RWPE2 (cell line): ENCODE results near the gene RNGTT.

Experiments
- ATAC-seq: fragments of 200-7000 bp; cut with Tn5 transposase; 3 replicates; pipeline ENCODE4 v1.9.1; 2021; ENCODE audit warnings: low read depth
- DNase-seq: peaks from one replicate; pipeline ENCODE4 v3.0.0-alpha.2; 2020; ENCODE audit warnings: low spot score
- H3K27ac ChIP-seq: fragments of 450-650 bp; 2 replicates; pipeline ENCODE4 v1.5.1; 2017; ENCODE audit warnings: mild to moderate bottlenecking; ENCODE audit not compliant: poor library complexity, severe bottlenecking
- H3K27me3 ChIP-seq: fragments of 250-450 bp; sonication (Bioruptor Pico); 2 replicates; pipeline ENCODE4 v1.5.1; 2021; ENCODE audit warnings: mild to moderate bottlenecking, moderate library complexity; ENCODE audit not compliant: insufficient read depth, poor library complexity, severe bottlenecking
- H3K36me3 ChIP-seq: fragments of 250-450 bp; sonication (Bioruptor Pico); 2 replicates; pipeline ENCODE4 v1.5.1; 2020; ENCODE audit warnings: low read depth, mild to moderate bottlenecking, moderate library complexity
- H3K4me1 ChIP-seq: fragments of 250-450 bp; sonication (Bioruptor Pico); 2 replicates; pipeline ENCODE4 v1.5.1; 2021; ENCODE audit warnings: mild to moderate bottlenecking, moderate library complexity; ENCODE audit not compliant: insufficient read depth, poor library complexity, severe bottlenecking
- H3K4me3 ChIP-seq: fragments of 250-450 bp; sonication (Bioruptor Pico); 2 replicates; pipeline ENCODE4 v1.5.1; 2021; ENCODE audit warnings: mild to moderate bottlenecking, moderate library complexity; ENCODE audit not compliant: severe bottlenecking
- H3K9me3 ChIP-seq: fragments of 250-450 bp; sonication (Bioruptor Pico); 2 replicates; pipeline ENCODE4 v1.5.1; 2021; ENCODE audit warnings: mild to moderate bottlenecking, moderate library complexity; ENCODE audit not compliant: severe bottlenecking
- CTCF ChIP-seq: fragments of 450-650 bp; IDR thresholded peaks from one replicate; pipeline ENCODE4 v1.5.1; 2017; ENCODE audit warnings: mild to moderate bottlenecking, moderate library complexity; ENCODE audit not compliant: poor library complexity, severe bottlenecking

Gene RNGTT

GRCh38 chr6:88855541-88856147 is 107.8 kb downstream of the RNGTT start:
- no peaks in the 10 kb centered on the region for H3K4me1 ChIP-seq
- no peak for TF ChIP-seq CTCF

DNA sequence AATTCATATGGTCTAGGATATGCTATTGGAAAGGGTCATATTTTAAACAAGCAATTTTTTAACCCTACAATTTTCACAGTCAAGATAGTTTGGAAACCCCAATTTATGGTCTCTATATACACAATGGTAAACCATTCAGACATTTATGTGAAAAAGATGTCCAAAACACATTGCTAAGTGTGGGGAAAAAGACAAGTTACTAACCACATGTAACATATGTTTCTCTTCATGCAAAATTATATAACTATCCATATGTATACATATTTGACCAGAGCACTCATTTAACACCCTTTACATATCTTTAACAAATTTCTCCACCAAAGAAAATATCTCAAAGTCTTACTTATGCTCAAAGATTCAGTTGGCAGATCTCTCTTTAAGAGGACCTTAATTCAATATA is 110.6 kb downstream of the RNGTT start:
- ATAC-seq (no peak), DNase-seq (no peak)
- Histone ChIP-seq H3K36me3 (no peaks in the 10 kb centered on the region; the same call in 1 of the 2 replicates), H3K4me1 (no peaks in the 10 kb centered on the region), H3K27ac (no peak overlapping the region), H3K4me3 (no peak overlapping the region), H3K27me3 (no peaks in the 10 kb centered on the region), H3K9me3 (no peaks in the 10 kb centered on the region)
- TF ChIP-seq CTCF: no peak

More at GRCh38 chr6:88855541-88856147, 107.8 kb downstream of the RNGTT start:
- no peak for ATAC-seq
- H3K36me3 ChIP-seq: no peaks in the 10 kb centered on the region
- no peaks in the 10 kb centered on the region for H3K9me3 ChIP-seq
- no peaks in the 10 kb centered on the region for H3K27me3 ChIP-seq
- H3K4me3 ChIP-seq: no peak overlapping the region
- H3K27ac ChIP-seq: no peak overlapping the region
- no peak for DNase-seq

DNA sequence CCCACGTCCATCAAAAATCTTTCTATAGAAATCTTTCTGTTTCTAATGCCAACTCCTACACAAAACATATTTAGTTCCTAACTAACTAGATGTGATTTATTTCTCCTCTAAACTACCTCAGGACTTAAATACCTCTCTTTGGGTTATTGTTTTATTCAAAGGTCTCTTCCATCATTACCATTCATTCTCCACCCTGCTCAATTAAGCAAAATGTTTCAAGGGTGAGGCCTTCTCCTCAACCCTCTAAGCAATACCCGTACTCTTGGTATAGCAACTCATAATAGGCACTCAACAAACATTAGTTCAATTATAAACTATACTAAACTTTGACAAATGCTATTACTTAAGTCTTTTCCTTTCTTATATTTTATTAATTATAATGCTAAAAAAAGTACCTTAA is 111.4 kb downstream of the RNGTT start:
- Histone ChIP-seq H3K27me3 (no peaks in the 10 kb centered on the region), H3K9me3 (no peaks in the 10 kb centered on the region), H3K4me1 (no peaks in the 10 kb centered on the region), H3K36me3 (no peaks in the 10 kb centered on the region; the same call in 1 of the 2 replicates), H3K27ac (no peak overlapping the region), H3K4me3 (no peak overlapping the region)
- ATAC-seq (no peak), DNase-seq (no peak)
- TF ChIP-seq CTCF: no peak

- Histone ChIP-seq H3K9me3 (no peaks in the 10 kb centered on the region), H3K27ac (no peak overlapping the region), H3K4me3 (no peak overlapping the region), H3K27me3 (no peaks in the 10 kb centered on the region), H3K4me1 (no peaks in the 10 kb centered on the region), H3K36me3 (peaks cover 8% of the 10 kb centered on the region)
- ATAC-seq: no peak
- no peak for TF ChIP-seq CTCF
- no peak for DNase-seq
Observed at GRCh38 chr6:88848870-88849269, 114.5 kb downstream of the RNGTT start.

- DNase-seq (no peak), ATAC-seq (no peak)
- H3K27ac ChIP-seq: no peak overlapping the region
- peaks cover 15% of the 10 kb centered on the region for H3K36me3 ChIP-seq
- H3K4me3 ChIP-seq: no peak overlapping the region
- H3K9me3 ChIP-seq: no peaks in the 10 kb centered on the region
- TF ChIP-seq CTCF: no peak
- no peaks in the 10 kb centered on the region for H3K27me3 ChIP-seq
- H3K4me1 ChIP-seq: no peaks in the 10 kb centered on the region
Observed at GRCh38 chr6:88843040-88843439, 120.4 kb downstream of the RNGTT start.
